Heart left ventricle (tissue), 16 donors: Measurements from ENCODE around the gene SEC31A. TPM values are rescaled to one million over a fixed set of nuclear protein-coding genes. Genes with fewer than 3 reads are reported as not detected.

Experiments used
- ATAC-seq, 4 donors: fragments of 200-7000 bp; cut with Tn5 transposase; one replicate each; pipeline ENCODE4 v1.9.1; 2020 to 2022; ENCODE audit warnings: moderate library complexity in 4 of 4, mild to moderate bottlenecking in 3 of 4, moderate number of reproducible peaks in 1 of 4
- DNase-seq, 5 donors: peaks; one replicate each; pipeline ENCODE4 v3.0.0-alpha.2; 2020
- H3K27ac ChIP-seq, 12 donors: fragments of 200-600 bp; sonication (generic) in 4 of 12; one replicate each; pipeline versions ENCODE4 v1.5.0 to v1.8.0; 2016 to 2022; ENCODE audit warnings: mild to moderate bottlenecking in 2 of 12
- H3K27me3 ChIP-seq, 9 donors: fragments of 200-600 bp; sonication (generic) in 2 of 9; one replicate each; pipeline versions ENCODE4 v1.5.1 to v1.8.0; 2016 to 2022; ENCODE audit warnings: mild to moderate bottlenecking in 3 of 9
- H3K36me3 ChIP-seq, 9 donors: fragments of 200-600 bp; sonication (generic) in 2 of 9; one replicate each; pipeline versions ENCODE4 v1.5.0 to v1.8.0; 2018 to 2022; ENCODE audit warnings: mild to moderate bottlenecking in 2 of 9
- H3K4me1 ChIP-seq, 12 donors: fragments of 200-600 bp; sonication (generic) in 4 of 12; one replicate each; pipeline versions ENCODE4 v1.5.0 to v1.8.0; 2016 to 2022; ENCODE audit warnings: mild to moderate bottlenecking in 3 of 12
- H3K4me3 ChIP-seq, 12 donors: fragments of 200-600 bp; sonication (generic) in 4 of 12; one replicate each; pipeline versions ENCODE4 v1.5.0 to v1.8.0; 2017 to 2022; ENCODE audit warnings: mild to moderate bottlenecking in 9 of 12, moderate library complexity in 4 of 12
- H3K9me3 ChIP-seq, 12 donors: fragments of 200-600 bp; sonication (generic) in 4 of 12; one replicate each; pipeline versions ENCODE4 v1.5.0 to v1.8.0; 2016 to 2022; ENCODE audit warnings: mild to moderate bottlenecking in 1 of 12
- POLR2A ChIP-seq, 2 donors: fragments of 450-650 bp; IDR thresholded peaks; one replicate each; pipeline ENCODE4 v1.6.1; 2017; ENCODE audit warnings: antibody characterized with exemption in 2 of 2, mild to moderate bottlenecking in 2 of 2, moderate library complexity in 2 of 2
- WGBS, 4 donors: extraction: QIAGEN DNeasy Blood & Tissue Kit in 2 of 4; methylation state at CpG; one replicate each; pipeline versions ENCODE4 v1.1.5 to v1.1.7; 2013 to 2018; 5-methylcytosine and 5-hydroxymethylcytosine counted together
- intact Hi-C, 10 donors: fragments of 100-400 bp; cut with DNase I; formaldehyde crosslinking; loops; one replicate each; pipeline versions ENCODE4 v1.11.1 to v1.14.2; 2022
- polyA plus RNA-seq, 2 donors: library from polyadenylated mRNA; stranded (reverse); fragments of 200-250 nt; gene quantifications; one replicate each; pipeline ENCODE4 v1.2.3, GENCODE V29; 2013
- total RNA-seq, 9 donors: library from RNA; depleted of rRNA in 2 of 9; stranded (reverse); fragments of >200 nt in 2 of 9; fragmentation: NEBNext Ultra II Directional in 3 of 9; extraction: Animal tissue kit (Norgen Biotek cat#: 25700) in 3 of 9; gene quantifications; one replicate each; pipeline versions ENCODE4 v1.1.0 to v1.2.4, GENCODE V29; 2016 to 2023
- TF ChIP-seq, protein P1 (sequence below), 12 donors: fragments of 200-600 bp; sonication (generic) in 4 of 12; IDR thresholded peaks; one replicate each; pipeline versions ENCODE4 v1.5.0 to v1.8.0; 2018 to 2022; ENCODE audit warnings: antibody characterized with exemption in 12 of 12, mild to moderate bottlenecking in 5 of 12
- donor health status: ischemic (EF 13 %, LVEDD 7.1; RV severe dilation, severe dysfunction).
- donor health status: healthy with polysubstance abuse.
- donor health status: DM: no; HTN: yes; CAD: no.
- donor health status: DM: no; HTN: no; CAD: no.
- donor health status: ischemic (EF 25% LVEDD 6.9; RV normal size, moderate dysfunction).
- donor health status: ischemic (EF 25% LVEDD 5.7; RV mildly dilated, moderate dysfunction).
- donor health status: healthy.
- donor health status: DM: yes; HTN: yes; CAD: no.
- donor health status: ischemic (EF 35%, LVEDD 5.7; RV mildly dilated, moderate dysfunction).
- donor health status: nonischemic (EF 11% LVEDD 7.7; RV severe dilation, severe dysfunction).
- donor health status: DM: yes; HTN: yes; CAD: no.
- donor health status: PGD.
- donor health status: ischemic (EF 29% LVEDD 5.4; RV normal size, mild dysfunction).
- donor health status: nonischemic (EF 23%, LVEDD 6.1; RV moderate dilation, normal function).

The SEC31A gene
- total and polyA plus RNA-seq, 11 donors: 81.0 to 168 (median 101) TPM

GRCh38 chr4:82799006-82799881 is 91.7 kb downstream of the SEC31A start:
- Histone ChIP-seq H3K36me3 (no peaks in the 10 kb centered on the region), H3K4me3 (peak overlapping the region; percentile 48 to 86 (median 74)), H3K27ac (peak overlapping the region in 4 of 12 donors; percentile 54 to 76 (median 60)), H3K27me3 (peaks cover 0 to 25% (median 0%) of the 10 kb centered on the region in 9 donors), H3K9me3 (no peaks in the 10 kb centered on the region), H3K4me1 (peaks cover 0 to 26% (median 10%) of the 10 kb centered on the region in 12 donors)
- no peak for TF ChIP-seq POLR2A (IDR thresholded peaks at IDR 0.05)
- TF ChIP-seq, protein P1, sequence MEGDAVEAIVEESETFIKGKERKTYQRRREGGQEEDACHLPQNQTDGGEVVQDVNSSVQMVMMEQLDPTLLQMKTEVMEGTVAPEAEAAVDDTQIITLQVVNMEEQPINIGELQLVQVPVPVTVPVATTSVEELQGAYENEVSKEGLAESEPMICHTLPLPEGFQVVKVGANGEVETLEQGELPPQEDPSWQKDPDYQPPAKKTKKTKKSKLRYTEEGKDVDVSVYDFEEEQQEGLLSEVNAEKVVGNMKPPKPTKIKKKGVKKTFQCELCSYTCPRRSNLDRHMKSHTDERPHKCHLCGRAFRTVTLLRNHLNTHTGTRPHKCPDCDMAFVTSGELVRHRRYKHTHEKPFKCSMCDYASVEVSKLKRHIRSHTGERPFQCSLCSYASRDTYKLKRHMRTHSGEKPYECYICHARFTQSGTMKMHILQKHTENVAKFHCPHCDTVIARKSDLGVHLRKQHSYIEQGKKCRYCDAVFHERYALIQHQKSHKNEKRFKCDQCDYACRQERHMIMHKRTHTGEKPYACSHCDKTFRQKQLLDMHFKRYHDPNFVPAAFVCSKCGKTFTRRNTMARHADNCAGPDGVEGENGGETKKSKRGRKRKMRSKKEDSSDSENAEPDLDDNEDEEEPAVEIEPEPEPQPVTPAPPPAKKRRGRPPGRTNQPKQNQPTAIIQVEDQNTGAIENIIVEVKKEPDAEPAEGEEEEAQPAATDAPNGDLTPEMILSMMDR (IDR thresholded peaks at IDR 0.05): no peak
- DNase-seq (no peak), ATAC-seq (peak in 2 of 4 donors; percentile 33 to 45)
- 9 to 15% (median 12%) methylated on average over 15 to 25 of the region's 25 CpGs for WGBS, 4 donors
- intact Hi-C loops: no loop called here

DNA sequence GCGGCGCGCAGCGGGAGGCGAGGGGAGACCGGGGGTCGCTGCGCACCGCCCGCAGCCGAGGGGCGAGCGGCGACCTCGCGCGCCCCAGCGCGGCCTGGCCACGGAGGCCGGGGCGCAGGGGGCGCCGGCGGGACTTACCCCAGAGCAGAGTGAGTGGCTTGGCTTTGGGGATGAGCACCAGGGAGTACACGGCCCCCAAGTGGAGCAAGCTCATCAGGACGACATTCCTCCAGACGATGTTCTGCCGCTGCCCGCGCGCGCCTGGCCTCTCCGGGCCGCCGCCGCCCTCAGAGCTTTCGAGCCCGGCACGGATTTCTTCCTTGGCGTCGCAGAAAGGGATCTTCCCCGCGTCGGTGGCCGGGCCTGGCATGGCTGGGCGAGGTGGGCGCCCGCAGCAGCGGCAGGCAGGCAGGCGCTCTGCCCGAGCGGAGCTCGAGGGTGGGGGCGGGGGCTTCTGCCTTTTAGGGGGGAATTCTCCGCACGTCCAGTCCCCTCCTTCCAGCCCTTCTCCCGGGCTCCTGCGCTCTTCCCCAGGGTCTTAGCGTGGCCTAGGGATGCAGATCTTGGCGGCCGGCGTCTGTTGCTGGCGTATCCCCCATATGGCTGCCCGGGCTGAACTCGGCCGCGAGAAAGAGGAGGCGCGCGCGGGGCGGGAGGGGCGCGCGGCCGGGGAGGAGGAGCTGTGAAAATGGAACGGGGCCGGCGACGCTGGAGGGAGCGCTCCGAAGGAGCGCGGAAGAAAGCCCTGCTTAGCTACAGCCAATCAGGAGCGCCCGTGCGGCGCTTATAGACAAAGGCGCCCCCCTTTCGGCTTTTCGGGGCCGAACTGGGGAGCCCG is 92.6 kb downstream of the SEC31A start, which contains the start of gene SCD5:
Gene SCD5 (minus strand): TSS at position 629 of the 838 bp plus-strand sequence. CDS start 259 bp downstream, at position 370.
- ATAC-seq: peak; percentile 48 to 93 (median 91)
- intact Hi-C loops: no loop called here

GRCh38 chr4:82797405-82798111 is 93.4 kb downstream of the SEC31A start:
- DNase-seq (peak in 2 of 5 donors; percentile 16 to 35), ATAC-seq (peak in 2 of 4 donors; percentile 25 to 37)
- intact Hi-C loops: no loop called here
- Histone ChIP-seq H3K36me3 (no peaks in the 10 kb centered on the region), H3K4me3 (peak overlapping the region; percentile 48 to 86 (median 74)), H3K4me1 (peaks cover 0 to 26% (median 10%) of the 10 kb centered on the region in 12 donors), H3K9me3 (no peaks in the 10 kb centered on the region), H3K27me3 (peaks cover 0 to 25% (median 0%) of the 10 kb centered on the region in 9 donors), H3K27ac (peak overlapping the region in 4 of 12 donors; percentile 31 to 76 (median 60))
- 2 to 15% (median 5%) methylated on average over 23 to 47 of the region's 47 CpGs for WGBS, 4 donors
- TF ChIP-seq, protein P1 (IDR thresholded peaks at IDR 0.05): no peak
- no peak for TF ChIP-seq POLR2A (IDR thresholded peaks at IDR 0.05)

More for the DNA sequence above, 92.6 kb downstream of the SEC31A start, which contains the start of gene SCD5:
- WGBS, 4 donors: 0 to 1% (median 1%) methylated on average over 27 to 94 of the region's 94 CpGs
- Histone ChIP-seq H3K36me3 (no peaks in the 10 kb centered on the region), H3K9me3 (no peaks in the 10 kb centered on the region), H3K27me3 (peaks cover 0 to 25% (median 0%) of the 10 kb centered on the region in 9 donors), H3K4me1 (peaks cover 0 to 26% (median 10%) of the 10 kb centered on the region in 12 donors), H3K27ac (peak within 1 kb of the TSS in 6 of 12 donors; percentile 31 to 76 (median 56)), H3K4me3 (peak within 1 kb of the TSS; percentile 48 to 86 (median 74))
- peak; percentile 52 to 77 (median 66) for DNase-seq
- no peak for TF ChIP-seq POLR2A (IDR thresholded peaks at IDR 0.05)

DNA sequence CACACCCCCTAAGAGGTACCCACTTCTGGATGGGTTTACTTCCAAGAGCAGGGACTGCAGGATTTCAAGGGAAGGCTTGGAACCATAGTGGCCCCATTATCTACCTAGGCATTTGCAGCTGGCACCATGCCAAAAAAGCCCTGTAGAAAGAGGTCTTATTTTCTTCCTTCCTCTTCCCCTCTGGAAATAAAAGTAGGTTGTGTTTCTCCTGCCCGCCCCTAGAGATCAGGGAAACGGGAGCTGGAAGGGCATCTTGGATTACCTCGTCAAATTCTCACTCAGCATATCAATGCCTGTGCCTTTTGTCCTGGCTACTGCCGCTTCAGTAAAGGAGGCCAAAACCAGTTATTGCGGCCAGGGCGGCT is 93.9 kb downstream of the SEC31A start:
- no peaks in the 10 kb centered on the region for H3K9me3 ChIP-seq
- H3K36me3 ChIP-seq: no peaks in the 10 kb centered on the region
- peaks cover 0 to 25% (median 0%) of the 10 kb centered on the region in 9 donors for H3K27me3 ChIP-seq
- intact Hi-C loops: no loop called here
- no peak for ATAC-seq
- no peak overlapping the region for H3K27ac ChIP-seq
- TF ChIP-seq POLR2A (IDR thresholded peaks at IDR 0.05): no peak
- TF ChIP-seq, protein P1 (IDR thresholded peaks at IDR 0.05): no peak
- DNase-seq: no peak
- H3K4me3 ChIP-seq: peak overlapping the region in 10 of 12 donors; percentile 63 to 86 (median 76)
- WGBS, 4 donors: 39 to 55% (median 43%) methylated on average over 6 of the region's 6 CpGs
- peaks cover 0 to 26% (median 10%) of the 10 kb centered on the region in 12 donors for H3K4me1 ChIP-seq
